ENCODE data around the gene GRIPAP1.
A peak's percentile ranks its signal among the peaks of the same experiment; 100 is the strongest.

GRIPAP1 gene

DNA sequence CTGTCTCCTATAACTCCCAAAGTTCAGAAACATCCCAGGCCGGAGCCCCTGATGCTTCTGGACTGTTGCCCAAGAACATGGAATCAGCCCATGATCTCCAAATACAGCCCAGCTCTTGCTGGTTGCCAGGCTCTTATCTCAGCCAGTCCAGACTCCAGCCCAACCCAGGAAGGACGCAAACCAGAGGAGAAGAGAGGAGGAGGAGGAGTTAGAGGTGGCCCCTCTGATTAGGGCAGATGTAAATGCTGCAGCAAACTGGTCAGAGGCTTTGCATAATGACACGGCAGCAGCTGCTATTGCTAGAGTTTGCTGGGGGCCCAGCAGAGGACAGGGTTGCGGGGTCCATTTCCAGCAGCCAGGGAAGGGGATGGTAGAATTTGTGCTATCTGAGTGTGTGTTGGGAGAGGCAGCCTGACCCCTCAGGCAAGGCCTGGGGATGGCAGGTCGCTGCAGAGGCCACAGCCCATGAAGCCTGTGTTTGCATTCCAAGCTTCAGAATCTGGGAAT lies 40.4 kb downstream of the GRIPAP1 start:
- Histone ChIP-seq H3K4me3 (replicated peaks; ENCODE audit: insufficient read depth, low read length) (no peak overlapping the region), H3K27ac (replicated peaks) (no peak overlapping the region), H3K27me3 (ENCODE audit: insufficient read depth, poor library complexity, severe bottlenecking) (no peaks in the 10 kb centered on the region)
- DNase-seq (ENCODE audit: low read depth in 1 of 2, low spot score in 1 of 2): no peak
- TF ChIP-seq GABPA (IDR thresholded peaks at IDR 0.05; ENCODE audit: low read depth): no peak
- no peak for TF ChIP-seq SPI1 (IDR thresholded peaks at IDR 0.05; ENCODE audit: borderline replicate concordance, low read depth)
- TF ChIP-seq, protein P1, sequence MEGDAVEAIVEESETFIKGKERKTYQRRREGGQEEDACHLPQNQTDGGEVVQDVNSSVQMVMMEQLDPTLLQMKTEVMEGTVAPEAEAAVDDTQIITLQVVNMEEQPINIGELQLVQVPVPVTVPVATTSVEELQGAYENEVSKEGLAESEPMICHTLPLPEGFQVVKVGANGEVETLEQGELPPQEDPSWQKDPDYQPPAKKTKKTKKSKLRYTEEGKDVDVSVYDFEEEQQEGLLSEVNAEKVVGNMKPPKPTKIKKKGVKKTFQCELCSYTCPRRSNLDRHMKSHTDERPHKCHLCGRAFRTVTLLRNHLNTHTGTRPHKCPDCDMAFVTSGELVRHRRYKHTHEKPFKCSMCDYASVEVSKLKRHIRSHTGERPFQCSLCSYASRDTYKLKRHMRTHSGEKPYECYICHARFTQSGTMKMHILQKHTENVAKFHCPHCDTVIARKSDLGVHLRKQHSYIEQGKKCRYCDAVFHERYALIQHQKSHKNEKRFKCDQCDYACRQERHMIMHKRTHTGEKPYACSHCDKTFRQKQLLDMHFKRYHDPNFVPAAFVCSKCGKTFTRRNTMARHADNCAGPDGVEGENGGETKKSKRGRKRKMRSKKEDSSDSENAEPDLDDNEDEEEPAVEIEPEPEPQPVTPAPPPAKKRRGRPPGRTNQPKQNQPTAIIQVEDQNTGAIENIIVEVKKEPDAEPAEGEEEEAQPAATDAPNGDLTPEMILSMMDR (IDR thresholded peaks at IDR 0.05; ENCODE audit: insufficient read depth, low read length): no peak
- no peak for TF ChIP-seq POLR2AphosphoS5 (IDR thresholded peaks at IDR 0.05; ENCODE audit: low read depth)
- TF ChIP-seq, protein P2, sequence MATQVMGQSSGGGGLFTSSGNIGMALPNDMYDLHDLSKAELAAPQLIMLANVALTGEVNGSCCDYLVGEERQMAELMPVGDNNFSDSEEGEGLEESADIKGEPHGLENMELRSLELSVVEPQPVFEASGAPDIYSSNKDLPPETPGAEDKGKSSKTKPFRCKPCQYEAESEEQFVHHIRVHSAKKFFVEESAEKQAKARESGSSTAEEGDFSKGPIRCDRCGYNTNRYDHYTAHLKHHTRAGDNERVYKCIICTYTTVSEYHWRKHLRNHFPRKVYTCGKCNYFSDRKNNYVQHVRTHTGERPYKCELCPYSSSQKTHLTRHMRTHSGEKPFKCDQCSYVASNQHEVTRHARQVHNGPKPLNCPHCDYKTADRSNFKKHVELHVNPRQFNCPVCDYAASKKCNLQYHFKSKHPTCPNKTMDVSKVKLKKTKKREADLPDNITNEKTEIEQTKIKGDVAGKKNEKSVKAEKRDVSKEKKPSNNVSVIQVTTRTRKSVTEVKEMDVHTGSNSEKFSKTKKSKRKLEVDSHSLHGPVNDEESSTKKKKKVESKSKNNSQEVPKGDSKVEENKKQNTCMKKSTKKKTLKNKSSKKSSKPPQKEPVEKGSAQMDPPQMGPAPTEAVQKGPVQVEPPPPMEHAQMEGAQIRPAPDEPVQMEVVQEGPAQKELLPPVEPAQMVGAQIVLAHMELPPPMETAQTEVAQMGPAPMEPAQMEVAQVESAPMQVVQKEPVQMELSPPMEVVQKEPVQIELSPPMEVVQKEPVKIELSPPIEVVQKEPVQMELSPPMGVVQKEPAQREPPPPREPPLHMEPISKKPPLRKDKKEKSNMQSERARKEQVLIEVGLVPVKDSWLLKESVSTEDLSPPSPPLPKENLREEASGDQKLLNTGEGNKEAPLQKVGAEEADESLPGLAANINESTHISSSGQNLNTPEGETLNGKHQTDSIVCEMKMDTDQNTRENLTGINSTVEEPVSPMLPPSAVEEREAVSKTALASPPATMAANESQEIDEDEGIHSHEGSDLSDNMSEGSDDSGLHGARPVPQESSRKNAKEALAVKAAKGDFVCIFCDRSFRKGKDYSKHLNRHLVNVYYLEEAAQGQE (IDR thresholded peaks at IDR 0.05; ENCODE audit: insufficient replicate concordance, low read depth): no peak

DNA sequence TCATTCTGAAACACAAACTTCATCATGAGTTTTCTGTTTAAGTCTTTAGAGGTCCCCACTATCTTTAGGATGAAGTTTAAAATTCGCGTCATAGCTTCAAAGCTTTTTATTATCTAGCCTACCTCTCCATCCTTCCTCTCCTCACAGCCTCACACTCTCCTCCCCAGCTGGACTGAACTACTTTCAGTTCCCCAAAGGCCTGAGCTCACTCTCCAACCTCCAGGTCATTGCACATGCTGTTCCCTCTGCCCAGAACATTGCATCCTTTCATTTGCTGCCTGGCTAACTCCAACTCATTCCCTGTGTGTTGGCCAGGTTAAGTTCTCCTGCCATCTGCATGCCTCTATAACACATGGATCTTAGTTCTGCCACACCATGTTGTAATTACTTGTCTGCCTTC lies 41.8 kb downstream of the GRIPAP1 start:
- no peak for TF ChIP-seq POLR2AphosphoS5 (IDR thresholded peaks at IDR 0.05; ENCODE audit: low read depth)
- TF ChIP-seq, protein P2 (IDR thresholded peaks at IDR 0.05; ENCODE audit: insufficient replicate concordance, low read depth): no peak
- TF ChIP-seq, protein P1 (IDR thresholded peaks at IDR 0.05; ENCODE audit: insufficient read depth, low read length): no peak
- TF ChIP-seq GABPA (IDR thresholded peaks at IDR 0.05; ENCODE audit: low read depth): no peak
- TF ChIP-seq SPI1 (IDR thresholded peaks at IDR 0.05; ENCODE audit: borderline replicate concordance, low read depth): no peak
- H3K27ac ChIP-seq (replicated peaks): no peak overlapping the region
- DNase-seq (ENCODE audit: low read depth in 1 of 2, low spot score in 1 of 2): no peak
- H3K4me3 ChIP-seq (replicated peaks; ENCODE audit: insufficient read depth, low read length): no peak overlapping the region
- H3K27me3 ChIP-seq (ENCODE audit: insufficient read depth, poor library complexity, severe bottlenecking): no peaks in the 10 kb centered on the region

DNA sequence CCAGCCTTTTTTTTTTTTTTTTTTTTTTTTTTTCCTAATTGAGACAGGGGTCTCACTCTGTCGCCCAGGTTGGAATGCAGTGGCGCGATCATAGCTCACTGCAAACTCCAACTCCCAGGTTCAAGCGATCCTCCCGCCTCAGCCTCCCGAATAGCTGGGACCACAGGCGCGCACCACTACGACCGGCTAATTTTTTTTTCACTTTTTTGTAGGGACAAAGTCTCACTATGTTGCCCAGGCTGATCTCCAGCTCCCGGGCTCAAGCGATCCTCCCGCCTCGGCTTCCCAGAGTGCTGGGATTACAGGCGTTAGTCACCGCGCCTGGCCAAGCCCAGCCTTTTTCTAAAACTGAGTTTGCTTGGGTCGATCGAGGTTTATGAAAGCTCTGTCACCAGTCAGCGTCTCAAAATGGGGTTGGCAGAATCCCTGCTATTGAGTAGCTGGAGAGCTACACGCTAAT lies 43.4 kb downstream of the GRIPAP1 start:
- Histone ChIP-seq H3K27ac (replicated peaks) (peak overlapping the region; percentile 97), H3K27me3 (ENCODE audit: insufficient read depth, poor library complexity, severe bottlenecking) (no peaks in the 10 kb centered on the region), H3K4me3 (replicated peaks; ENCODE audit: insufficient read depth, low read length) (peak overlapping the region; percentile 56)
- peak in 1 of 2 experiments; percentile 5 for DNase-seq (ENCODE audit: low read depth in 1 of 2, low spot score in 1 of 2)
- TF ChIP-seq POLR2AphosphoS5 (IDR thresholded peaks at IDR 0.05; ENCODE audit: low read depth) (no peak), GABPA (IDR thresholded peaks at IDR 0.05; ENCODE audit: low read depth) (no peak), SPI1 (IDR thresholded peaks at IDR 0.05; ENCODE audit: borderline replicate concordance, low read depth) (no peak)
- TF ChIP-seq, protein P2 (IDR thresholded peaks at IDR 0.05; ENCODE audit: insufficient replicate concordance, low read depth): no peak
- TF ChIP-seq, protein P1 (IDR thresholded peaks at IDR 0.05; ENCODE audit: insufficient read depth, low read length): no peak
